Adrenal gland (tissue), 12 donors: Measurements from ENCODE around the gene DAAM2. TPM values are rescaled to one million over a fixed set of nuclear protein-coding genes. Genes with fewer than 3 reads are reported as not detected.

Source experiments
- DNase-seq, 7 donors: peaks; one replicate each; pipeline ENCODE4 v3.0.0-alpha.2; 2019 to 2020
- H3K27ac ChIP-seq, 5 donors: fragments of 200-600 bp; sonication (generic) in 4 of 5; 1 replicate in 3 of 5; 2 replicates in 2 of 5; pipeline versions ENCODE4 v1.5.1 to v1.8.0; 2016 to 2020; ENCODE audit warnings: mild to moderate bottlenecking in 1 of 5
- H3K27me3 ChIP-seq: fragments of 200-600 bp; 2 replicates; pipeline ENCODE4 v1.8.0; 2021
- H3K36me3 ChIP-seq, 2 donors: fragments of 200-600 bp; replicated peaks in 1 of 2; 1 replicate in 1 of 2; 2 replicates in 1 of 2; pipeline versions ENCODE4 v1.5.1 to v1.8.0; 2018 to 2022
- H3K4me1 ChIP-seq, 2 donors: fragments of 200-600 bp; replicated peaks in 1 of 2; 1 replicate in 1 of 2; 2 replicates in 1 of 2; pipeline versions ENCODE4 v1.5.1 to v1.8.0; 2018 to 2021
- H3K4me3 ChIP-seq, 4 donors: fragments of 200-600 bp; sonication (generic) in 3 of 4; one replicate each; pipeline ENCODE4 v1.5.1; 2016 to 2018
- H3K9me3 ChIP-seq, 3 donors: fragments of 200-600 bp; sonication (generic) in 1 of 3; replicated peaks in 1 of 3; 1 replicate in 2 of 3; 2 replicates in 1 of 3; pipeline versions ENCODE4 v1.5.1 to v1.8.0; 2016 to 2021
- CTCF ChIP-seq, 6 experiments: fragments of 450-650 bp in 4 of 6; fragments of 200-600 bp in 2 of 6; sonication (generic) in 1 of 6; IDR thresholded peaks; 1 replicate in 5 of 6; 2 replicates in 1 of 6; pipeline versions ENCODE4 v1.5.1 to v1.8.0; 2016 to 2021; ENCODE audit warnings: antibody characterized with exemption in 6 of 6, mild to moderate bottlenecking in 2 of 6, moderate library complexity in 1 of 6
- POLR2A ChIP-seq, 2 donors: fragments of 450-650 bp; IDR thresholded peaks; one replicate each; pipeline ENCODE4 v1.6.1; 2017; ENCODE audit warnings: antibody characterized with exemption in 2 of 2, mild to moderate bottlenecking in 2 of 2, moderate library complexity in 1 of 2
- WGBS, 4 donors: extraction: QIAGEN DNeasy Blood & Tissue Kit in 2 of 4; methylation state at CpG; one replicate each; pipeline versions ENCODE4 v1.1.5 to v1.1.7; 2013 to 2017; 5-methylcytosine and 5-hydroxymethylcytosine counted together
- intact Hi-C, 2 donors: fragments of 100-400 bp; cut with DNase I; formaldehyde crosslinking; loops; one replicate each; pipeline versions ENCODE4 v1.14.1 to v1.15.0; 2022 to 2023
- polyA plus RNA-seq, 3 donors: library from polyadenylated mRNA; stranded (reverse); fragments of 200-250 nt in 2 of 3; fragments of 350-450 nt in 1 of 3; fragmentation: Illumina TruSeq in 1 of 3; extraction: RNeasy Lipid Tissue Mini Kit (QIAGEN cat#74804) in 1 of 3; gene quantifications; one replicate each; pipeline ENCODE4 v1.2.3, GENCODE V29; 2013 to 2014
- total RNA-seq, 9 donors: library from RNA; depleted of rRNA in 4 of 9; stranded (reverse); fragments of >200 nt in 4 of 9; fragments of 120-200 nt in 1 of 9; fragmentation: NEBNext Ultra II Directional in 1 of 9; extraction: Animal tissue kit (Norgen Biotek cat#: 25700) in 1 of 9; gene quantifications; one replicate each; pipeline versions ENCODE4 v1.1.0 to v1.2.4, GENCODE V29; 2013 to 2023
- donor health status: healthy with polysubstance abuse.
- donor health status: Bipolar disorder and iron deficiency.
- donor health status: DM: yes; HTN: yes; CAD: no.
- donor health status: DM: no; HTN: no; CAD: no.
- donor health status: DM: no; HTN: no; CAD: no.
- donor health status: DM: yes; HTN: yes; CAD: no.

The DAAM2 gene
- total and polyA plus RNA-seq, 12 donors = 28.1 to 72.1 (median 53.2) TPM

- Histone ChIP-seq H3K27me3 (no peaks in the 10 kb centered on the region), H3K4me3 (no peak overlapping the region), H3K4me1 (no peaks in the 10 kb centered on the region), H3K27ac (no peak overlapping the region), H3K9me3 (no peaks in the 10 kb centered on the region), H3K36me3 (peaks cover 0 to 42% of the 10 kb centered on the region in 2 donors)
- 79 to 85% (median 81%) methylated on average over 8 of the region's 8 CpGs for WGBS, 4 donors
- intact Hi-C loops = loop anchor here in 1 of 2 donors (5.0 kb wide), 1 partner anchor 531 kb away; no protein-coding TSS in a partner anchor
- no peak for TF ChIP-seq CTCF (IDR thresholded peaks at IDR 0.05)
- no peak for TF ChIP-seq POLR2A (IDR thresholded peaks at IDR 0.05)
- no peak for DNase-seq
These were observed 101.1 kb downstream of the DAAM2 start for GRCh38 chr6:39893286-39893685.

- no peak overlapping the region for H3K4me3 ChIP-seq
- intact Hi-C loops = no loop called here
These were observed 104.5 kb downstream of the DAAM2 start for GRCh38 chr6:39896701-39897100.

DNA sequence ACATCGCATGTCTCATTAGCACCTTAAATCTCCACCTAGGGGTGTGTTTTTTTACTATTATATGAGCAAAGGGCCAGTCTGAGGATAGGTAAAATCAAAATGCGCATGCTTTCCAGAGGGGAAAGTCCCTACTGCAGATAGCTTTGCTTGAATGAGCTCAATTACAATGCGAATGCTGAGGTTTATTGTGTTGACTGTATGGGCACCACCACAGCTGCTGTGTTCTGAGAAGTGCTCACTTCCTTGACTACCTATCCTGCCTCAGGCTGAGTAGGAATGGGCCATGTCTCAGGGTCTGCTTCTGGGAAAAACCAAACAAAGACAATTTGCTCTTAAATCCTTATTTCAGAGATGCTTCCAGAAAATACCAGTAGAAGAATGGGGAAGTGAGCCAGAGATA, 105.5 kb downstream of the DAAM2 start:
- H3K4me1 ChIP-seq = no peaks in the 10 kb centered on the region
- no peak overlapping the region for H3K27ac ChIP-seq
- no peaks in the 10 kb centered on the region for H3K9me3 ChIP-seq
- intact Hi-C loops = no loop called here
- peaks cover 0 to 67% of the 10 kb centered on the region in 2 donors for H3K36me3 ChIP-seq
- 85 to 99% (median 96%) methylated on average over 3 of the region's 3 CpGs for WGBS, 4 donors
- no peaks in the 10 kb centered on the region for H3K27me3 ChIP-seq
- TF ChIP-seq CTCF (IDR thresholded peaks at IDR 0.05) (no peak), POLR2A (IDR thresholded peaks at IDR 0.05) (no peak)
- DNase-seq = no peak
- no peak overlapping the region for H3K4me3 ChIP-seq

More at GRCh38 chr6:39896701-39897100, 104.5 kb downstream of the DAAM2 start:
- peaks cover 0 to 64% of the 10 kb centered on the region in 2 donors for H3K36me3 ChIP-seq
- H3K27ac ChIP-seq = no peak overlapping the region
- DNase-seq = no peak
- WGBS, 4 donors = 84 to 89% (median 87%) methylated on average over 8 to 12 of the region's 12 CpGs
- H3K27me3 ChIP-seq = no peaks in the 10 kb centered on the region
- H3K9me3 ChIP-seq = no peaks in the 10 kb centered on the region
- no peaks in the 10 kb centered on the region for H3K4me1 ChIP-seq
- TF ChIP-seq CTCF (IDR thresholded peaks at IDR 0.05) (no peak), POLR2A (IDR thresholded peaks at IDR 0.05) (no peak)

DNA sequence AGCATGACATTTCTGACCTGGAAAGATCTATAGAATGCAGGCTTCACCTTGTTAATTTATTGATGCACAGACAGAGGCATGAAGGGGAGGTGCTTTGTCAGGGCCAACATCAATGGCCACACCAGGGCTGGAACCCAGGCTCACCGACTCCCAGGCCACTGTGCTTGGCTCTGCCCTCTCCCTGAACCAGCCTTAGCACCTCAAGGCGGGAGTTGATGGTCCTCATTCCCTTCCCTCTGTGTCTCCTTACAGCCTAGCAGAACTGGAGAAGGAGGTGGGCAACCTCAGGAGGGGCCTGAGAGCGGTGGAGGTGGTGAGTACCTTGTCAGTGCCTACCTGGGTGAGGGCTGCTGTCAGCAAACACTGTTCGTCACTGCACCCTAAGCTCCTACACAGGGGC, 106.4 kb downstream of the DAAM2 start:
- no peak for DNase-seq
- no peak overlapping the region for H3K27ac ChIP-seq

DNA sequence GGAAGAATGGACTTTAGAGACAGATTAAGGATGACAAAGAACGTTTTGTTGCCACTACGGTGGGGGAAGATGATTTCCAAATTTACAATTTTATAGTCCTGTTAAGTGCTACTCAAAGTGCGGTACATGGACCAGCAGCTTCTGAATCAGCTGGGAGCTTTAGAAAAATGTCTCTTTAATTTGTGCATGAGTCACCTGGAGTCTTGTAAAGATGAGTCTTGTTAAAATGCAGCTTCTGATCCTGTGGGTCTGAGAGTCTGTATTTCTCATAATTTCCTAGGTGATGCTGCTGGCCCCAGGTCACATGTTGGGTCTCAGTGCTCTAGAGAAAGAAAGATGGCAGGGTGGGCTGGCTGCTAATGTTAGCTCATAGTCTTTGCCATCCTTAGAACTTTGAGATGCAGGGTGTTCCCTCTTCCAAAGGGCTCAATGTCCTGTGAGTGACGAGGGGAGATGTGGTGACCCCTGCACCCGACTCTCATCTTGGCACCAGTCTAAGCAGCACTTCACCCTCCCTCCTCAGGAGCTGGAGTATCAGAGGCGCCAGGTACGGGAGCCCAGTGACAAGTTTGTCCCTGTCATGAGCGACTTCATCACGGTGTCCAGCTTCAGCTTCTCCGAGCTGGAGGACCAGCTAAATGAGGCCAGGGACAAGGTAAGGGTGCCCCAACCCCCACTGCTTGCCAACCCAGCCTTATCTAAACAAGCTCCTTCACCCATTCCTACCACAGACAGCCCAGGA, 107.5 kb downstream of the DAAM2 start:
- Histone ChIP-seq H3K4me1 (no peaks in the 10 kb centered on the region), H3K36me3 (peaks cover 0 to 67% of the 10 kb centered on the region in 2 donors), H3K27me3 (no peaks in the 10 kb centered on the region), H3K9me3 (no peaks in the 10 kb centered on the region), H3K4me3 (no peak overlapping the region), H3K27ac (no peak overlapping the region)
- DNase-seq = no peak
- TF ChIP-seq CTCF (IDR thresholded peaks at IDR 0.05) (no peak), POLR2A (IDR thresholded peaks at IDR 0.05) (no peak)
- 81 to 88% (median 82%) methylated on average over 5 to 10 of the region's 10 CpGs for WGBS, 4 donors
- intact Hi-C loops = no loop called here

More for the DNA sequence above, 106.4 kb downstream of the DAAM2 start:
- Histone ChIP-seq H3K27me3 (no peaks in the 10 kb centered on the region), H3K4me1 (no peaks in the 10 kb centered on the region), H3K36me3 (peaks cover 0 to 70% of the 10 kb centered on the region in 2 donors), H3K9me3 (no peaks in the 10 kb centered on the region), H3K4me3 (no peak overlapping the region)
- WGBS, 4 donors = 90 to 96% (median 93%) methylated on average over 3 to 4 of the region's 4 CpGs
- intact Hi-C loops = no loop called here
- no peak for TF ChIP-seq POLR2A (IDR thresholded peaks at IDR 0.05)
